Pulmonary artery endothelial cell (primary cell): ENCODE results near the gene DNAH3. TPM values are rescaled to one million over a fixed set of nuclear protein-coding genes. Genes with fewer than 3 reads are reported as not detected.
"Not testable (repeated sequence)": the region's sequence is repeated elsewhere in the genome, so short reads cannot be mapped to it uniquely, and the experiment has no call there.

ENCODE experiments used
- DNase-seq: peaks from one replicate; pipeline ENCODE4 v3.0.0-alpha.2; 2011; ENCODE audit warnings: low read depth, low spot score
- total RNA-seq: library from RNA; depleted of rRNA; stranded (reverse); fragments of >200 nt; gene quantifications from 2 replicates; pipeline ENCODE4 v1.2.3, GENCODE V29; 2014

The DNAH3 gene
- total RNA-seq, 1 donor from 2014 or later, result not detected

DNA sequence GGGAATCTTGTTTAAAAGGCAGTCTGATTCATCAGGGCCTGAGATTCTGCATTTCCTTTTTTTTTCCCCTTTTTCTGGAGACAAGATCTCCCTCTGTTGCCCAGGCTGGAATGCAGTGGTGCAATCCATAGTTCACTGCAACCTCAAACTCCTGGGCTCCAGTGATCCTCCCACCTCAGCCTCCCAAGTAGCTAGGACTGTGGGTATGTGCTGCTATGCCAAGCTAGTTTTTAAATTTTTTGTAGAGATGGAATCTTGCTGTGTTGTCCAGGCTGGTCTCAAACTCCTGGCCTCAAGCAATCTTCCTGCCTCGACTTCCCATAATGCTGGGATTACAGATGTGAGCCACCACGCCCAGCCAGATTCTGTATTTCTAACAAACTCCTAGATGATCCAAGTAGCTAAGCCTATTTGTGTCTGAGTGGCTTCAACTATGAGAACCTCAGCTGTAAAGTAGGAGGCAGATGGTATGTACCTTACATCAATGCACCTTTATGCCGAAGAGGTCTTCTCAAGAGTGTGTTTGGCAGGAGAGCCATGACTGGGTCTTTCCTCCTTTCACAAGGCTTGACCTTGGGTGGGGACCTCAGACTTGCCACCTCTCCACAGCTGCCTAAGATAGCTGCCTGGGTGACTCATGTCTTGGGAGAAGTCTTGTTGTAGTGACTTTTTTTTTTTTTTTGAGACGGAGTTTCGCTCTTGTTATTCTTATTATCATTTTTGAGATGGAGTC, 18.8 kb upstream of the DNAH3 start:
- DNase-seq, result no peak

GRCh38 chr16:21167929-21168602, 17.4 kb upstream of the DNAH3 start:
- no peak for DNase-seq

DNA sequence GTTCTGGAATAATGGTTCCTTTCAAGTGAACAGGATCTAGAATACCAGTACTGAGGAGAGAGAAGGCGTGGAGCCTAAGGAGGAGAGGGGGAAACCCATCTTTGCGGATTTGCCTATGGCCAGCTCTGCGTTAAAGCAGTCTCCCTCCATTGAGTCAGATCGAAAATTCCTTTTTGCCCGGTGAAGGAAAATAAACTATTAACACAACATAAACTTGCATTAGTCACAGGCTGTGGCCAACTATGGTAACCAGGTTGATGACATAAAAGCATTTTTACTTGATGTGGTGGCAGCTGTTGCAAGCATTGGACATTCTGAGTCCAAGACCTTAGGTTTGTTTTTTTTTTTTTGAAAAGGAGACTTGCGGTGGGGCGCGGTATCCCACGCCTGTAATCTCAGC, 16.7 kb upstream of the DNAH3 start:
- no peak for DNase-seq

- DNase-seq, result no peak
These were observed 15.9 kb upstream of the DNAH3 start for GRCh38 chr16:21166561-21166961.

GRCh38 chr16:21164521-21165168, 14.0 kb upstream of the DNAH3 start:
- no peak for DNase-seq

GRCh38 chr16:21163576-21163975, 12.9 kb upstream of the DNAH3 start:
- DNase-seq, result no peak

DNA sequence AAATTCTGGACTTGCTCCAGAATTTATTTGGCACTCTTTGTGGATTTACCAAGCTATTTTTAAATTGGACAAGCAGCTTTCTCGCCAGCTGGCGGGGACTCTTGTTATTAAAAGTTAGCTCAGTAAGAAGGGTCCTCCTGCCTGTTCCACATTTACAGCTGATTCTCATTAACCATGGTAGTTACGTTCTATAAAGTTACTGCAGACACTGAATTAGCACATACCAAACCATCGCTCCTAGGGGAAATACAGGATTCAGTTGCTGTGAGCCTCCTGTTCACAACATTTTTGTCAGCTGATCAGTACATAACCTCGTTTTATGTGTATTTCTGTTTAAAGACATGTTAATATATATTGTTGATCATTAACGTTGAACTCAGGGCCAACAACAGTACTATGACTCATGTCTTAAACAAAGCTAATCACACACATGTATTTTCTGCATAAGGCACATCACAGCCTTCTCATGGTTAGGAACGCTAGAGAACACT, 12.1 kb upstream of the DNAH3 start:
- no peak for DNase-seq

GRCh38 chr16:21161211-21161610, 10.6 kb upstream of the DNAH3 start:
- no peak for DNase-seq

DNA sequence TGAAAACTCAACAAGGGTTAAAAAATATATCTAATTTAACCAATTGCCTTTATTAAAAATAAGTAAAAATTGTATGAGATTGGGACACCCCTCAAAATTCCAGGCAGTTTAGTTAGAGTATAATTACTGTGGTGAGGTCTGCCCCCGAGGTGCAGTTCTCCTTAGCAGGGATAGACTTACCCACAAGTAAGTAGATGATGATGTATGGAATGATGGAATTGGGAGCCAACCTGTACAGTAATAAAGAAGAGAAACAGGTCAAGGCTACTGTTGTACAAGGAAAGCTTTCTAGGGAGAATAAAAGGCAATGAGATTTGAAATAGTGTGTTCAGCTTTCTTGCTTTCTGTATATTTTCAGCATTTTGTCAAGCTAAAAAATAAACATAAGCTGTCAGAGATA, 9.6 kb upstream of the DNAH3 start:
- DNase-seq, result no peak

- no peak for DNase-seq
These were observed 8.8 kb upstream of the DNAH3 start for GRCh38 chr16:21159281-21159951.

- no peak for DNase-seq
These were observed 7.8 kb upstream of the DNAH3 start, which contains the start of gene LDAF1 for GRCh38 chr16:21158208-21159110. TSS of gene LDAF1 (plus strand) at chr16:21158674. CDS start at chr16:21161183, 2,509 bp downstream.

GRCh38 chr16:21157632-21158031, 7.0 kb upstream of the DNAH3 start:
- DNase-seq, result no peak

DNA sequence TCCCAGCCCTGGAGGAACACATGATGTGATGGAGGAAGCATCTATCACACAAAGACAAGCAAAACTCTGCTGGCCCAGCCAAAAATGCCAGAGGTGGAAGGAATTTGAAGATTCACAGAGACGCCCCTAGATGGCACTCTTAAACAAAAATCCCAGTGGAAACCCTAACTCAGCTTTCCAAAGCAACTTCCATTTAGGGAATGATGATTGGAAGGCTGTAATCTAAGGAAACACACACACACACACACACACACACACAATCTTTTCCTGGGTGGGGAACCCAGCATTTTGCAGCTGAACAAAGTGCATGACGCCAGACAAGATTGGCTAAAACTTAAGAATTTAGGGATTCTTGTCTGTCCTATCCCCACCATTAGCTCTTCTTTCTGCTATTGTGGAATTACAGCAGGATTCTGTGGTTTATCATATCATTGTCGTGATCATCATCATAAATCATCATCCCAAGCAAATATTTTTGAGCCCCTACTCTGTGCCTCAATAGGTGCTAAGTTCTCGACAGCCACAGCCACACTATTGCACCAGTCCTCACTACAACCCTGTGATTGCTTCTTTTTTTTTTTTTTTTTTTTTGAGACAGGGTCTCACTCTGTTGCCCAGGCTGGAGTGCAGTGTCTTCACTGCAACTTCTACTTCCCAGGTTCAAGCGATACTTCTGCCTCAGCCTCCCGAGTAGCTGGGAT, 6.3 kb upstream of the DNAH3 start:
- no peak for DNase-seq

DNA sequence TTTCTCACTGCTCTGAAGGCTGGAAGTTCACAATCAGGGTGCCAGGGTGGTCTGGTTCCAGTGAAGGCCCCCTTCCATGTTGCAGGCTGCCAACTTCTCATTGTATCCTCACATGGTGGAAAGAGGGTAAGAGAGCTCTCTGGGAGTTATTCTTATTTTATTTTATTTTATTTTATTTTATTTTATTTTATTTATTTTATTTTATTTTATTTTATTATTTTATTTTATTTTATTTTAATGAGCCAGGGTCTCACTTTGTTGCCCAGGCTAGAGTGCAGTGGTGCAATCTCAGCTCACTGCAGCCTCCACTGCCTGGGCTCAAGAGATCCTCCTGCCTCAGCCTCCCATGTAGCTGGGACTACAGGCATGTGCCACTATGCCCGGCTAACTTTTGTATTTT, 5.4 kb upstream of the DNAH3 start:
- DNase-seq, result not testable (repeated sequence)

DNA sequence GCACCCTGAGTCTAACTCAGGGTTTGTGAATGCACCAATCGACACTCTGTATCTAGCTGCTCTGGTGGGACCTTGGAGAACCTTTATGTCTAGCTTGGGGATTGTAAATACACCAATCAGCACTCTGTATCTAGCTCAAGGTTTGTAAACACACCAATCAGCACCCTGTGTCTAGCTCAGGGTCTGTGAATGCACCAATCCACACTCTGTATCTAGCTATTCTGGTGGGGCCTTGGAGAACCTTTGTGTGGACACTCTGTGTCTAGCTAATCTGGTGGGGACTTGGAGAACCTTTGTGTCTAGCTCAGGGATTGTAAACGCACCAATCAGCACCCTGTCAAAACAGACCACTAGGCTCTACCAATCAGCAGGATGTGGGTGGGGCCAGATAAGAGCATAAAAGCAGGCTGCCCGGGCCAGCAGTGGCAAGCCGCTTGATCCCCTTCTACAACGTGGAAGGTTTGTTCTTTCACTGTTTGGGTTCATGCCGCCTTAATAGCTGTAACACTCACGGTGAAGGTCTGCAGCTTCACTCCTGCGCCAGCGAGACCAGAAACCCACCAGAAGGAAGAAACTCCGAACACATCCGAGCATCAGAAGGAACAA, 2.6 kb upstream of the DNAH3 start:
- DNase-seq, result not testable (repeated sequence)

- not testable (repeated sequence) for DNase-seq
These were observed 1.7 kb upstream of the DNAH3 start for GRCh38 chr16:21152160-21153030.

GRCh38 chr16:21145738-21146137, 4.9 kb downstream of the DNAH3 start:
- no peak for DNase-seq

GRCh38 chr16:21134053-21134452, 16.6 kb downstream of the DNAH3 start:
- no peak for DNase-seq

DNA sequence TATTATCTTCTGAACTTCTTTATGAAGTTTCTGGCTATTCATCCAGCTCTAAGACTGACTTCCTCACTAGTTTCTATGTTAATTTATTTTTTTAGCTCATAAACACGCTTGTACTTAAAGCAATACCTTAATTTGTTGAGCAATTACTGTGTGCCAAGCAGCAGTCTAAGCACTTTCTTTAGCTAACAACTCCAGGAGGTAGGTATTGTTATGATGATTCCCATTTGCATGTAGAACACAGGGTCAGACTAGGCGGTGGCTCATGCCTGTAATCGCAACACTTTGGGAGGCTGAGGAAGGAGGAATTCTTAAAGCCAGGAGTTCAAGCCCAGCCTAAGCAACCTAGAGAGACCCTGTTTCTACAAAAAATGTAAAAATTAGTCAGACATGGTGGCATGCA, 19.8 kb downstream of the DNAH3 start:
- DNase-seq, result no peak
